WTC11 (cell line): ENCODE measurements around the gene PAN2.

ENCODE experiments used
- CREM ChIP-seq: sonication (generic); formaldehyde crosslinking; IDR thresholded peaks from 2 replicates; pipeline ENCODE4 v1.8.1; 2022; ENCODE audit warnings: mild to moderate bottlenecking, missing genetic modification reagents, moderate library complexity
- GTF2I ChIP-seq: fragments of 250-450 bp; sonication (Bioruptor Pico); conservative IDR thresholded peaks from 2 replicates; pipeline ENCODE4 v1.4.0; 2021; ENCODE audit warnings: mild to moderate bottlenecking
- ZNF232 ChIP-seq: sonication (generic); formaldehyde crosslinking; IDR thresholded peaks from 2 replicates; pipeline ENCODE4 v1.8.0; 2022; ENCODE audit warnings: mild to moderate bottlenecking, missing genetic modification reagents
- TF ChIP-seq, protein P1 (sequence below): fragments of 200-600 bp; IDR thresholded peaks from 2 replicates; pipeline ENCODE4 v1.8.0; 2022; ENCODE audit warnings: antibody characterized with exemption
- TF ChIP-seq, protein P2 (sequence below): fragments of 250-450 bp; sonication (Bioruptor Pico); IDR thresholded peaks from 2 replicates; pipeline ENCODE4 v1.9.0; 2021; ENCODE audit warnings: mild to moderate bottlenecking, borderline replicate concordance
- TF ChIP-seq, protein P3 (sequence below): sonication (generic); formaldehyde crosslinking; conservative IDR thresholded peaks from 2 replicates; pipeline ENCODE4 v1.8.1; 2023; ENCODE audit warnings: mild to moderate bottlenecking, low read depth, missing genetic modification reagents, moderate library complexity
- TF ChIP-seq, protein P4 (sequence below): sonication (generic); formaldehyde crosslinking; IDR thresholded peaks from 2 replicates; pipeline ENCODE4 v1.8.1; 2022; ENCODE audit warnings: mild to moderate bottlenecking, missing genetic modification reagents, moderate library complexity, borderline replicate concordance

DNA sequence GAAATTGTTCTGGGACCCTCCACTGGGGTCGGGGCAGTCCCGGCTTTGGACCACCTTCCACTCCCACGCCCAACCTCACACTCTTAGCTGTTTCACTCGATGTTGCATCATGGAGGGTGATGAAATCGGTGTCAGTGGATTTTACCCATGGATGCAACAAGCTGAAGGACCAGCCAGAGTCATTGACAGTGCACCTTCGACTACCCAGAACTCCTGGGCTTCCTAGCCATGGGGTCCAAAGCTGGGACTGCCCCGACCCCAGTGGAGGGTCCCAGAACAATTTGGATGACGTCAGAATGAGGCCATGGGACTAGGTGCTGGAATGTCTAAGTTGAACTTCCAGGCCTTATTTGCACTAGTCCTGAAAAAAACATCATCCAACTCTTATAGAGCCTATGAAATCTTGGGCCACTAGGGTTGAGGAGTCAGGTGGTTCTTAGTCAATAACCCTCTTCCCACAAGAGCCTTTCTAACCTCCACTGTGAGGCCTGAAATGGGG lies 4.0 kb upstream of the PAN2 start:
- TF ChIP-seq, protein P1, sequence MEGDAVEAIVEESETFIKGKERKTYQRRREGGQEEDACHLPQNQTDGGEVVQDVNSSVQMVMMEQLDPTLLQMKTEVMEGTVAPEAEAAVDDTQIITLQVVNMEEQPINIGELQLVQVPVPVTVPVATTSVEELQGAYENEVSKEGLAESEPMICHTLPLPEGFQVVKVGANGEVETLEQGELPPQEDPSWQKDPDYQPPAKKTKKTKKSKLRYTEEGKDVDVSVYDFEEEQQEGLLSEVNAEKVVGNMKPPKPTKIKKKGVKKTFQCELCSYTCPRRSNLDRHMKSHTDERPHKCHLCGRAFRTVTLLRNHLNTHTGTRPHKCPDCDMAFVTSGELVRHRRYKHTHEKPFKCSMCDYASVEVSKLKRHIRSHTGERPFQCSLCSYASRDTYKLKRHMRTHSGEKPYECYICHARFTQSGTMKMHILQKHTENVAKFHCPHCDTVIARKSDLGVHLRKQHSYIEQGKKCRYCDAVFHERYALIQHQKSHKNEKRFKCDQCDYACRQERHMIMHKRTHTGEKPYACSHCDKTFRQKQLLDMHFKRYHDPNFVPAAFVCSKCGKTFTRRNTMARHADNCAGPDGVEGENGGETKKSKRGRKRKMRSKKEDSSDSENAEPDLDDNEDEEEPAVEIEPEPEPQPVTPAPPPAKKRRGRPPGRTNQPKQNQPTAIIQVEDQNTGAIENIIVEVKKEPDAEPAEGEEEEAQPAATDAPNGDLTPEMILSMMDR: no peak
- TF ChIP-seq, protein P2, sequence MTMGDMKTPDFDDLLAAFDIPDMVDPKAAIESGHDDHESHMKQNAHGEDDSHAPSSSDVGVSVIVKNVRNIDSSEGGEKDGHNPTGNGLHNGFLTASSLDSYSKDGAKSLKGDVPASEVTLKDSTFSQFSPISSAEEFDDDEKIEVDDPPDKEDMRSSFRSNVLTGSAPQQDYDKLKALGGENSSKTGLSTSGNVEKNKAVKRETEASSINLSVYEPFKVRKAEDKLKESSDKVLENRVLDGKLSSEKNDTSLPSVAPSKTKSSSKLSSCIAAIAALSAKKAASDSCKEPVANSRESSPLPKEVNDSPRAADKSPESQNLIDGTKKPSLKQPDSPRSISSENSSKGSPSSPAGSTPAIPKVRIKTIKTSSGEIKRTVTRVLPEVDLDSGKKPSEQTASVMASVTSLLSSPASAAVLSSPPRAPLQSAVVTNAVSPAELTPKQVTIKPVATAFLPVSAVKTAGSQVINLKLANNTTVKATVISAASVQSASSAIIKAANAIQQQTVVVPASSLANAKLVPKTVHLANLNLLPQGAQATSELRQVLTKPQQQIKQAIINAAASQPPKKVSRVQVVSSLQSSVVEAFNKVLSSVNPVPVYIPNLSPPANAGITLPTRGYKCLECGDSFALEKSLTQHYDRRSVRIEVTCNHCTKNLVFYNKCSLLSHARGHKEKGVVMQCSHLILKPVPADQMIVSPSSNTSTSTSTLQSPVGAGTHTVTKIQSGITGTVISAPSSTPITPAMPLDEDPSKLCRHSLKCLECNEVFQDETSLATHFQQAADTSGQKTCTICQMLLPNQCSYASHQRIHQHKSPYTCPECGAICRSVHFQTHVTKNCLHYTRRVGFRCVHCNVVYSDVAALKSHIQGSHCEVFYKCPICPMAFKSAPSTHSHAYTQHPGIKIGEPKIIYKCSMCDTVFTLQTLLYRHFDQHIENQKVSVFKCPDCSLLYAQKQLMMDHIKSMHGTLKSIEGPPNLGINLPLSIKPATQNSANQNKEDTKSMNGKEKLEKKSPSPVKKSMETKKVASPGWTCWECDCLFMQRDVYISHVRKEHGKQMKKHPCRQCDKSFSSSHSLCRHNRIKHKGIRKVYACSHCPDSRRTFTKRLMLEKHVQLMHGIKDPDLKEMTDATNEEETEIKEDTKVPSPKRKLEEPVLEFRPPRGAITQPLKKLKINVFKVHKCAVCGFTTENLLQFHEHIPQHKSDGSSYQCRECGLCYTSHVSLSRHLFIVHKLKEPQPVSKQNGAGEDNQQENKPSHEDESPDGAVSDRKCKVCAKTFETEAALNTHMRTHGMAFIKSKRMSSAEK (CRISPR knock-in tag): no peak
- TF ChIP-seq, protein P3, sequence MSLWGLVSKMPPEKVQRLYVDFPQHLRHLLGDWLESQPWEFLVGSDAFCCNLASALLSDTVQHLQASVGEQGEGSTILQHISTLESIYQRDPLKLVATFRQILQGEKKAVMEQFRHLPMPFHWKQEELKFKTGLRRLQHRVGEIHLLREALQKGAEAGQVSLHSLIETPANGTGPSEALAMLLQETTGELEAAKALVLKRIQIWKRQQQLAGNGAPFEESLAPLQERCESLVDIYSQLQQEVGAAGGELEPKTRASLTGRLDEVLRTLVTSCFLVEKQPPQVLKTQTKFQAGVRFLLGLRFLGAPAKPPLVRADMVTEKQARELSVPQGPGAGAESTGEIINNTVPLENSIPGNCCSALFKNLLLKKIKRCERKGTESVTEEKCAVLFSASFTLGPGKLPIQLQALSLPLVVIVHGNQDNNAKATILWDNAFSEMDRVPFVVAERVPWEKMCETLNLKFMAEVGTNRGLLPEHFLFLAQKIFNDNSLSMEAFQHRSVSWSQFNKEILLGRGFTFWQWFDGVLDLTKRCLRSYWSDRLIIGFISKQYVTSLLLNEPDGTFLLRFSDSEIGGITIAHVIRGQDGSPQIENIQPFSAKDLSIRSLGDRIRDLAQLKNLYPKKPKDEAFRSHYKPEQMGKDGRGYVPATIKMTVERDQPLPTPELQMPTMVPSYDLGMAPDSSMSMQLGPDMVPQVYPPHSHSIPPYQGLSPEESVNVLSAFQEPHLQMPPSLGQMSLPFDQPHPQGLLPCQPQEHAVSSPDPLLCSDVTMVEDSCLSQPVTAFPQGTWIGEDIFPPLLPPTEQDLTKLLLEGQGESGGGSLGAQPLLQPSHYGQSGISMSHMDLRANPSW (CRISPR knock-in tag): no peak
- TF ChIP-seq GTF2I (CRISPR knock-in tag): no peak
- no peak for TF ChIP-seq CREM
- TF ChIP-seq, protein P4, sequence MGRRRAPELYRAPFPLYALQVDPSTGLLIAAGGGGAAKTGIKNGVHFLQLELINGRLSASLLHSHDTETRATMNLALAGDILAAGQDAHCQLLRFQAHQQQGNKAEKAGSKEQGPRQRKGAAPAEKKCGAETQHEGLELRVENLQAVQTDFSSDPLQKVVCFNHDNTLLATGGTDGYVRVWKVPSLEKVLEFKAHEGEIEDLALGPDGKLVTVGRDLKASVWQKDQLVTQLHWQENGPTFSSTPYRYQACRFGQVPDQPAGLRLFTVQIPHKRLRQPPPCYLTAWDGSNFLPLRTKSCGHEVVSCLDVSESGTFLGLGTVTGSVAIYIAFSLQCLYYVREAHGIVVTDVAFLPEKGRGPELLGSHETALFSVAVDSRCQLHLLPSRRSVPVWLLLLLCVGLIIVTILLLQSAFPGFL (CRISPR knock-in tag): no peak
- TF ChIP-seq ZNF232 (CRISPR knock-in tag): no peak
